ENCODE results near the gene RNH1.
"Not testable (repeated sequence)": the region's sequence is repeated elsewhere in the genome, so short reads cannot be mapped to it uniquely, and the experiment has no call there.

Gene RNH1

GRCh38 chr11:472272-472671 is 34.8 kb downstream of the RNH1 start:
- Histone ChIP-seq H3K79me2 (ENCODE audit: insufficient read depth, low read length) (no peaks in the 10 kb centered on the region), H3K4me3 (ENCODE audit: insufficient read depth, low read length, poor library complexity, severe bottlenecking) (no peak overlapping the region), H3K4me2 (ENCODE audit: low read depth, low read length, poor library complexity, severe bottlenecking) (no peak overlapping the region), H3F3A (ENCODE audit: insufficient read depth) (no peaks in the 10 kb centered on the region), H2AFZ (ENCODE audit: low read depth, low read length, severe bottlenecking) (no peak overlapping the region), H3K9ac (ENCODE audit: low read length) (no peak overlapping the region), H3K9me2 (replicated peaks; ENCODE audit: insufficient read depth, low read length) (no peaks in the 10 kb centered on the region), H3K9me3 (ENCODE audit: insufficient read depth, low read length) (no peaks in the 10 kb centered on the region), H4K20me1 (ENCODE audit: low read depth, low read length) (no peaks in the 10 kb centered on the region), H3K27me3 (ENCODE audit: low read length) (no peaks in the 10 kb centered on the region), H3K36me3 (ENCODE audit: low read length) (no peaks in the 10 kb centered on the region), H3K27ac (ENCODE audit: low read depth, low read length) (no peak overlapping the region)
- TF ChIP-seq CTCF (IDR thresholded peaks at IDR 0.05; ENCODE audit: insufficient read depth, low read length, poor library complexity, severe bottlenecking) (no peak), EZH2phosphoT487 (conservative IDR thresholded peaks at IDR 0.05; ENCODE audit: low read length) (no peak)

- no peaks in the 10 kb centered on the region for H3F3A ChIP-seq (ENCODE audit: insufficient read depth)
- no peak overlapping the region for H3K4me3 ChIP-seq (ENCODE audit: insufficient read depth, low read length, poor library complexity, severe bottlenecking)
- H3K36me3 ChIP-seq (ENCODE audit: low read length): no peaks in the 10 kb centered on the region
- H3K9ac ChIP-seq (ENCODE audit: low read length): no peak overlapping the region
- H3K27me3 ChIP-seq (ENCODE audit: low read length): no peaks in the 10 kb centered on the region
- H3K4me2 ChIP-seq (ENCODE audit: low read depth, low read length, poor library complexity, severe bottlenecking): no peak overlapping the region
- H3K27ac ChIP-seq (ENCODE audit: low read depth, low read length): no peak overlapping the region
- H2AFZ ChIP-seq (ENCODE audit: low read depth, low read length, severe bottlenecking): no peak overlapping the region
- H3K9me2 ChIP-seq (replicated peaks; ENCODE audit: insufficient read depth, low read length): no peaks in the 10 kb centered on the region
- H3K79me2 ChIP-seq (ENCODE audit: insufficient read depth, low read length): no peaks in the 10 kb centered on the region
- TF ChIP-seq EZH2phosphoT487 (conservative IDR thresholded peaks at IDR 0.05; ENCODE audit: low read length) (no peak), CTCF (IDR thresholded peaks at IDR 0.05; ENCODE audit: insufficient read depth, low read length, poor library complexity, severe bottlenecking) (no peak)
- no peaks in the 10 kb centered on the region for H4K20me1 ChIP-seq (ENCODE audit: low read depth, low read length)
- no peaks in the 10 kb centered on the region for H3K9me3 ChIP-seq (ENCODE audit: insufficient read depth, low read length)
Measured at GRCh38 chr11:471468-472145, 35.4 kb downstream of the RNH1 start.

- Histone ChIP-seq H3K36me3 (ENCODE audit: low read length) (no peaks in the 10 kb centered on the region), H3K27ac (ENCODE audit: low read depth, low read length) (no peak overlapping the region), H3K79me2 (ENCODE audit: insufficient read depth, low read length) (no peaks in the 10 kb centered on the region), H4K20me1 (ENCODE audit: low read depth, low read length) (no peaks in the 10 kb centered on the region), H3K27me3 (ENCODE audit: low read length) (no peaks in the 10 kb centered on the region), H3K4me2 (ENCODE audit: low read depth, low read length, poor library complexity, severe bottlenecking) (no peak overlapping the region), H3K9me2 (replicated peaks; ENCODE audit: insufficient read depth, low read length) (no peaks in the 10 kb centered on the region), H3F3A (ENCODE audit: insufficient read depth) (no peaks in the 10 kb centered on the region), H2AFZ (ENCODE audit: low read depth, low read length, severe bottlenecking) (no peak overlapping the region), H3K4me3 (ENCODE audit: insufficient read depth, low read length, poor library complexity, severe bottlenecking) (no peak overlapping the region), H3K9me3 (ENCODE audit: insufficient read depth, low read length) (no peaks in the 10 kb centered on the region), H3K9ac (ENCODE audit: low read length) (no peak overlapping the region)
- TF ChIP-seq CTCF (IDR thresholded peaks at IDR 0.05; ENCODE audit: insufficient read depth, low read length, poor library complexity, severe bottlenecking) (no peak), EZH2phosphoT487 (conservative IDR thresholded peaks at IDR 0.05; ENCODE audit: low read length) (no peak)
Measured at GRCh38 chr11:469684-470560, 37.1 kb downstream of the RNH1 start.

- H3K4me2 ChIP-seq (ENCODE audit: low read depth, low read length, poor library complexity, severe bottlenecking); H3K27ac ChIP-seq (ENCODE audit: low read depth, low read length); H3K36me3 ChIP-seq (ENCODE audit: low read length); H3K9ac ChIP-seq (ENCODE audit: low read length); H2AFZ ChIP-seq (ENCODE audit: low read depth, low read length, severe bottlenecking); H4K20me1 ChIP-seq (ENCODE audit: low read depth, low read length); H3F3A ChIP-seq (ENCODE audit: insufficient read depth); H3K79me2 ChIP-seq (ENCODE audit: insufficient read depth, low read length); H3K9me2 ChIP-seq (replicated peaks; ENCODE audit: insufficient read depth, low read length); H3K4me3 ChIP-seq (ENCODE audit: insufficient read depth, low read length, poor library complexity, severe bottlenecking); H3K9me3 ChIP-seq (ENCODE audit: insufficient read depth, low read length); H3K27me3 ChIP-seq (ENCODE audit: low read length): not testable (repeated sequence)
Measured at GRCh38 chr11:469026-469683, 37.9 kb downstream of the RNH1 start.
